GM06990 (cell line): ENCODE data around the gene ANKDD1A.

Experiments used
- DNase-seq: peaks from one replicate; pipeline ENCODE4 v3.0.0-alpha.2; 2011; ENCODE audit not compliant: insufficient read length; ENCODE audit errors: extremely low read depth
- H3K27me3 ChIP-seq: replicated peaks from 2 replicates; pipeline ENCODE4 v1.6.0; 2011; ENCODE audit warnings: low read length; ENCODE audit not compliant: control insufficient read depth, insufficient read depth
- H3K36me3 ChIP-seq: 2 replicates; pipeline ENCODE4 v1.5.1; 2011; ENCODE audit warnings: low read length; ENCODE audit not compliant: control insufficient read depth, insufficient read depth
- H3K4me3 ChIP-seq: replicated peaks from 2 replicates; pipeline ENCODE4 v1.5.1; 2011; ENCODE audit warnings: low read depth, mild to moderate bottlenecking, control low read depth, low read length
- TF ChIP-seq, protein P1 (sequence below): IDR thresholded peaks from 2 replicates; pipeline ENCODE4 v1.5.1; 2011; ENCODE audit warnings: low read length, control low read depth, mild to moderate bottlenecking, inconsistent platforms; ENCODE audit not compliant: insufficient read depth, poor library complexity, severe bottlenecking

ANKDD1A gene

DNA sequence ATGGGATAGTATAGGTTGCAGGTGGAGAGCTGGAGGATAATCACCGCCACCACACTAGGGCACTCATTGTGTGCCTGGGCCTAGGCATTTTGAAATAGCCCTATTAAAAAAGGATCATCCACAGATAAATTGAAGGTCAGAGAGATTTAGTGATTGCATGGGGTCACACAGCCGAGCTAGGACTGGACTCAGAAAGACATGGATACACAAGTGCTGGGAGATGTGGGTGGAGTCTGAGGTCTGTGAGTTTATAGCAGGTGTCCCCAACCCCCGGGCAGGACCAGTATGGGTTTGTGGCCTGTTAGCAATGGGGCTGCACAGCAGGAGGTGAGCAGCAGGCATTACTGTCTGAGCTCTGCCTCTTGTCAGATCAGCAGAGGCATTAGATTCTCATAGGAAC, 5.3 kb upstream of the ANKDD1A start:
- Histone ChIP-seq H3K4me3 (no peak overlapping the region), H3K36me3 (no peaks in the 10 kb centered on the region), H3K27me3 (no peaks in the 10 kb centered on the region)
- TF ChIP-seq, protein P1, sequence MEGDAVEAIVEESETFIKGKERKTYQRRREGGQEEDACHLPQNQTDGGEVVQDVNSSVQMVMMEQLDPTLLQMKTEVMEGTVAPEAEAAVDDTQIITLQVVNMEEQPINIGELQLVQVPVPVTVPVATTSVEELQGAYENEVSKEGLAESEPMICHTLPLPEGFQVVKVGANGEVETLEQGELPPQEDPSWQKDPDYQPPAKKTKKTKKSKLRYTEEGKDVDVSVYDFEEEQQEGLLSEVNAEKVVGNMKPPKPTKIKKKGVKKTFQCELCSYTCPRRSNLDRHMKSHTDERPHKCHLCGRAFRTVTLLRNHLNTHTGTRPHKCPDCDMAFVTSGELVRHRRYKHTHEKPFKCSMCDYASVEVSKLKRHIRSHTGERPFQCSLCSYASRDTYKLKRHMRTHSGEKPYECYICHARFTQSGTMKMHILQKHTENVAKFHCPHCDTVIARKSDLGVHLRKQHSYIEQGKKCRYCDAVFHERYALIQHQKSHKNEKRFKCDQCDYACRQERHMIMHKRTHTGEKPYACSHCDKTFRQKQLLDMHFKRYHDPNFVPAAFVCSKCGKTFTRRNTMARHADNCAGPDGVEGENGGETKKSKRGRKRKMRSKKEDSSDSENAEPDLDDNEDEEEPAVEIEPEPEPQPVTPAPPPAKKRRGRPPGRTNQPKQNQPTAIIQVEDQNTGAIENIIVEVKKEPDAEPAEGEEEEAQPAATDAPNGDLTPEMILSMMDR, result no peak
- DNase-seq, result no peak

DNA sequence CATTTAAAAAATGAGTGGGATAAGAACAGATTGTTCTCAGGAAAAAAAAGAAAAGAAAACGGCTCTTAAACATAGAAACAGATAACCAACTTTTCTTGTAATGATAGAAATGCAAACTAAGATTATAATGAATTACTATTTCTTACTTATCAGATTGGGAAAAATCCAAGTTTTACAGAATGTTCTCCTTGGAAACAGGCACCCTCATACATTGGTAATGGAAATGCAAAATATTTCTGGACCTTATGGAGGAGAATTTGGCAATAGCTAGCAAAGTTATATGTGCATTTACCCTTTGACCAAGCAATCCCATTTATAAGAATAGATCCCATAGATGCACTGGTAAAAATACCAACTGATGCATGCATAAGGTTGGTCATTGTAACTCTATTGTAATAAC, 3.7 kb upstream of the ANKDD1A start:
- Histone ChIP-seq H3K36me3 (no peaks in the 10 kb centered on the region), H3K27me3 (no peaks in the 10 kb centered on the region), H3K4me3 (no peak overlapping the region)
- TF ChIP-seq, protein P1, result no peak
- DNase-seq, result no peak

DNA sequence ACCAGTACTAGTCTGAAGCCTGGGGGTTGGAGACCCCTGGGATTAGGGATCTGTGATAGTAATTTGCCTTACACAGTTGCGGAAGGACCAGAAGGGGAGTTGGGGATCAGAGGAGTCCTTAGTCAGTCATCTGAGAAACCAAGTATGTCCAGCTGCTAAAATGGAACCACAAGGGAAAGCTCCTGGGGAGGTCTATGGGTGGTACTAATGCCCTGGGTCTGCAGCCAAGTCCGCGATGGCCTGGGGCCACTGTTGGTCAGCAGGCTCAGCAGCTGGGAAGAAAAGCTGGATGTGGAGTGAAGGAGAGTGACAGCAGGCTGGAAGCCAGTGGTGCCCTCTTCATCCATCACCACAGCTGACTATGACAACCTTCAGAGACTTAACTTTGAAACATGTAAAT, 2.2 kb upstream of the ANKDD1A start:
- Histone ChIP-seq H3K4me3 (no peak overlapping the region), H3K36me3 (no peaks in the 10 kb centered on the region), H3K27me3 (no peaks in the 10 kb centered on the region)
- DNase-seq, result no peak
- TF ChIP-seq, protein P1, result no peak

DNA sequence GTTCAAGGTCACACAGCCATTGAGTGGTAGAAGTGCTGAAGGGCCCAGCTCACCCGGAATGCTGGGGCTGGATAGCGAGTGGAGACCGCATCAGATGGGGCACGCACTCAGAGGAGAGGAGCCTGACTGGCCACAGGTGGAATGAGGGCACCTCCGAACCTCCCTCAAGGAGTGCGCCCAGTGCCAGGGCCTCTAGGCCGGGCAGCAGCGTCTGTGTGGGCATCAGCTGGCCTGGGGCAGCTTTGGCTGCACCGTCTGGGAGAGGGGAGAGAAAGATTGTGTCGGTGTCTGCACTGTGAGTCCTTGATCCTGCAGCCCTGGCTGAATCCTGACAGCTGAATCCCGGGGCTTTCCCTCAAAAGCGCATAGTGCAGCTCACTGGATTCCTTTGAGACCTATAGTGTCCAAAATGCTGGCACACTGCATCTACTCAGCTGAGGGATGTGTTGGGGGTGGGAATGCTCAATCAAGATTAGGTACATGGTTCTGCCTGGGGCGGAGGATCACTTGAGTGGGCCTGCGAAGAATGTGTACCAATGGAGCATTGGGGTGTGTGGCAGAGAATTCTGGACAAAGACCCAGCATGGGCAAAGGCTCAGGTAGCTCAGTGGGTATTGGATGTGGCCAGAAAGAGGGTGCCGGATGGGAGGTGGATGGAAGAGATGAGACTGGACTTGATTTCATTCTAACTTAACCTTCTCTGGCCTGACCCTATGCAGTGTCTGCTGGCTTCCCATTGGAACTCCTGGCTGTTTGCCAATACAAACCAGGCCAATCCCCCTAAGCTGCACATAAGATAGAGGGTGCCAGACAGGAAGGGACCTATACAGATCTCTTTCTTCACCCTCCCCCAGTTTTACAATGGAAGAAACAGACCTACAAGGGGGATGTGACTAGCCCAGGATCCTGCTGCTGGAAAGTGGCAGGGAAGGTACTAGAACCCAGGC, 950 bp downstream of the ANKDD1A start:
- TF ChIP-seq, protein P1, result no peak
- H3K36me3 ChIP-seq, result no peaks in the 10 kb centered on the region; the same call in 1 of the 2 replicates
- H3K27me3 ChIP-seq, result no peaks in the 10 kb centered on the region
- DNase-seq, result no peak
- no peak overlapping the region for H3K4me3 ChIP-seq

DNA sequence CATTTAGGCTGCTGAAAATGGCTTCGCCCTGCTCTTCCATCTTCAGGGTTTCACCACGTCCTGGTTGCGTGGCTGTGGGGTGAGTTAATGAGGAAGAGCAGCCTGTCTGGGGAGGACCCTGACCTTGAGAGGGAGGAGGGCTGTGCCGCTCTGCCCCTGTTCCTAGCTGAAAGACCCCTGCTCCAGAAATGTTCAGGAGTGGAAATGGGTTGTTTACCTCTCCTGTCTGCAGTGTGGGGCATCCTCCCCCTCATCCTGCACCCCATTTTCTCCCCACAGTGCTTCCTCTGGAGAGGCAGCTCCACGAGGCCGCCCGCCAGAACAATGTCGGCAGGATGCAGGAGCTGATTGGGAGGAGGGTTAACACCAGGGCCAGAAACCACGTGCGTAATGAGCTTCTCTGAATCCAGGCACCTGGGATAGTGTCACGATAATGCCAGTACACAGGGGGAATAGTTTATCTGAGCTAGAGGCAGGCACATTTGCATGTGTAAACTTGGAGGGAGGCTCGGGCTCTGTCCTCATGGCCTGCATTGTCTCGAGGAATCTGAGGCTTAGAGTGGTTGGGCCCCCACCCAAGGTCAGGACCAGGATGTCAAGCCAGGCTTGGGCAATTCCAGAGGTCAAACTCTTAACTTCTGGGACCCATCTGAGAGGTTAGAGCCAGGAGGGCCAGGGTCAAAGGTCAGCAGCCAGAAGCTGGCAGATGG, 4.0 kb downstream of the ANKDD1A start:
- Histone ChIP-seq H3K4me3 (no peak overlapping the region), H3K36me3 (no peaks in the 10 kb centered on the region; the same call in 1 of the 2 replicates), H3K27me3 (no peaks in the 10 kb centered on the region)
- DNase-seq, result no peak
- TF ChIP-seq, protein P1, result no peak
